HepG2 (cell line): Measurements from ENCODE around the gene CNR2. TPM values are rescaled to one million over a fixed set of nuclear protein-coding genes. Genes with fewer than 3 reads are reported as not detected.

Experiments
- GFI1 ChIP-seq: sonication (generic); formaldehyde crosslinking; IDR thresholded peaks from 2 replicates; pipeline ENCODE4 v1.5.0; 2020; ENCODE audit warnings: missing genetic modification reagents, mild to moderate bottlenecking, borderline replicate concordance
- MTA1 ChIP-seq: sonication (generic); formaldehyde crosslinking; IDR thresholded peaks from 2 replicates; pipeline ENCODE4 v1.4.0; 2020; ENCODE audit warnings: missing genetic modification reagents, mild to moderate bottlenecking, borderline replicate concordance
- NFIB ChIP-seq: sonication (generic); formaldehyde crosslinking; IDR thresholded peaks from 2 replicates; pipeline ENCODE4 v1.9.0; 2021; ENCODE audit warnings: missing genetic modification reagents, mild to moderate bottlenecking, borderline replicate concordance
- PLRG1 ChIP-seq: fragments of 450-650 bp; conservative IDR thresholded peaks from 2 replicates; pipeline ENCODE4 v1.6.1; 2016
- POGZ ChIP-seq: sonication (generic); formaldehyde crosslinking; IDR thresholded peaks from 2 replicates; pipeline ENCODE4 v1.4.0; 2020; ENCODE audit warnings: mild to moderate bottlenecking, missing genetic modification reagents
- SOX5 ChIP-seq: IDR thresholded peaks from 2 replicates; pipeline ENCODE4 v1.6.1; 2016; ENCODE audit warnings: borderline replicate concordance
- TBP ChIP-seq: sonication (generic); formaldehyde crosslinking; IDR thresholded peaks from 2 replicates; pipeline ENCODE4 v1.5.0; 2020; ENCODE audit warnings: missing genetic modification reagents
- TCF12 ChIP-seq, 2 experiments: fragments of 450-650 bp in 1 of 2; sonication (generic) in 1 of 2; formaldehyde crosslinking in 1 of 2; IDR thresholded peaks; 2 replicates each; pipeline versions ENCODE4 v1.6.1 to v1.8.0; 2017 to 2022; ENCODE audit warnings: antibody characterized with exemption in 1 of 2, mild to moderate bottlenecking in 1 of 2, missing genetic modification reagents in 1 of 2, moderate library complexity in 1 of 2
- TMF1 ChIP-seq: sonication (generic); formaldehyde crosslinking; IDR thresholded peaks from 2 replicates; pipeline ENCODE4 v1.8.1; 2022; ENCODE audit warnings: low read depth, missing genetic modification reagents
- YEATS4 ChIP-seq: sonication (generic); formaldehyde crosslinking; IDR thresholded peaks from 2 replicates; pipeline ENCODE4 v1.4.0; 2020; ENCODE audit warnings: missing genetic modification reagents, borderline replicate concordance
- ZFAT ChIP-seq: sonication (generic); formaldehyde crosslinking; conservative IDR thresholded peaks from 2 replicates; pipeline ENCODE4 v1.8.1; 2023; ENCODE audit warnings: missing genetic modification reagents, inconsistent platforms
- ZNF567 ChIP-seq: sonication (generic); formaldehyde crosslinking; IDR thresholded peaks from 2 replicates; pipeline ENCODE4 v1.8.1; 2023; ENCODE audit warnings: mild to moderate bottlenecking, missing genetic modification reagents, borderline replicate concordance
- ZNF619 ChIP-seq: sonication (generic); formaldehyde crosslinking; IDR thresholded peaks from 2 replicates; pipeline ENCODE4 v1.4.0; 2020; ENCODE audit warnings: mild to moderate bottlenecking, missing genetic modification reagents
- ZNF766 ChIP-seq: sonication (generic); formaldehyde crosslinking; IDR thresholded peaks from 2 replicates; pipeline ENCODE4 v1.5.0; 2020; ENCODE audit warnings: missing genetic modification reagents, borderline replicate concordance
- polyA plus RNA-seq, 8 experiments: library from polyadenylated mRNA; depleted of rRNA in 3 of 8; stranded (reverse) in 7 of 8; unstranded in 1 of 8; fragments of >200 nt; fragmentation: Illumina TruSeq in 4 of 8; extraction: Trizol in 4 of 8; gene quantifications; 2 replicates each; pipeline versions ENCODE4 v1.2.1 to v1.2.3, GENCODE V29; 2011 to 2016; ENCODE audit warnings: low read depth in 4 of 8, missing spikeins in 1 of 8, mixed read lengths in 1 of 8; ENCODE audit not compliant: insufficient read depth in 1 of 8
- total RNA-seq, 5 experiments: library from RNA; depleted of rRNA; stranded (reverse); fragments of >200 nt; fragmentation: Illumina TruSeq; extraction: Trizol; gene quantifications; 2 replicates each; pipeline ENCODE4 v1.2.3, GENCODE V29; 2016; ENCODE audit warnings: low read depth in 1 of 5
- TF ChIP-seq, protein P1 (sequence below): sonication (generic); formaldehyde crosslinking; IDR thresholded peaks from 2 replicates; pipeline ENCODE4 v1.9.0; 2021; ENCODE audit warnings: missing genetic modification reagents, borderline replicate concordance
- TF ChIP-seq, protein P2 (sequence below): sonication (generic); formaldehyde crosslinking; IDR thresholded peaks from 2 replicates; pipeline ENCODE4 v1.5.0; 2020; ENCODE audit warnings: missing genetic modification reagents, mild to moderate bottlenecking, borderline replicate concordance
- TF ChIP-seq, protein P3 (sequence below): sonication (generic); formaldehyde crosslinking; IDR thresholded peaks from 2 replicates; pipeline ENCODE4 v1.9.0; 2021; ENCODE audit warnings: missing genetic modification reagents, borderline replicate concordance
- TF ChIP-seq, protein P4 (sequence below): sonication (generic); formaldehyde crosslinking; IDR thresholded peaks from 2 replicates; pipeline ENCODE4 v1.4.0; 2020; ENCODE audit warnings: mild to moderate bottlenecking, low read depth, missing genetic modification reagents
- TF ChIP-seq, protein P5 (sequence below): IDR thresholded peaks from 2 replicates; pipeline ENCODE4 v1.6.1; 2012; ENCODE audit warnings: low read length, improper control_type of control experiment

CNR2 gene
- total and polyA plus RNA-seq, 2 of the 13 experiments (the other 11 are each of a cell fraction or from before 2014, with no cell fraction given) = not detected

DNA sequence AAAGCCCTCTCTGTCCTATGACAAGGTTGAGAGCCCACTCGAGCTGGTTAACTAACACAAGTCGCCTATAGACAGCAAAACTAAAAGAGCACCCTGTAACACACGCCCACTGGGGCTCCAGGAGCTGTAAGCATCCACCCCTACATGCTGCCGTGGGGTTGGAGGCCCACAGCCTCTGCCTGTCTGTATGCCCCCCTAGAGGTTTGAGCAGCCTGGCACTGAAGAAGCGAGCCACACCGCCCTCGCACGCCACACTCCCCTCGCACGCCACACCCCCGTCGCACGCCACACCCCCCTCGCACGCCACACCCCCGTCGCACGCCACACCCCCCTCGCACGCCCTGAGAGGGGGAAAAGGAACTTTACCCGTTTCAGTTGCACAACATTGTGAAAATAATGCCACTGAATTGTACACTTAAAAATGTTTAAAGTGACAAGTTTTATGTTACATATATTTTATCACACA lies 74.7 kb downstream of the CNR2 start (continued):
- TF ChIP-seq, protein P1, sequence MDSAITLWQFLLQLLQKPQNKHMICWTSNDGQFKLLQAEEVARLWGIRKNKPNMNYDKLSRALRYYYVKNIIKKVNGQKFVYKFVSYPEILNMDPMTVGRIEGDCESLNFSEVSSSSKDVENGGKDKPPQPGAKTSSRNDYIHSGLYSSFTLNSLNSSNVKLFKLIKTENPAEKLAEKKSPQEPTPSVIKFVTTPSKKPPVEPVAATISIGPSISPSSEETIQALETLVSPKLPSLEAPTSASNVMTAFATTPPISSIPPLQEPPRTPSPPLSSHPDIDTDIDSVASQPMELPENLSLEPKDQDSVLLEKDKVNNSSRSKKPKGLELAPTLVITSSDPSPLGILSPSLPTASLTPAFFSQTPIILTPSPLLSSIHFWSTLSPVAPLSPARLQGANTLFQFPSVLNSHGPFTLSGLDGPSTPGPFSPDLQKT (CRISPR knock-in tag) = no peak
- TF ChIP-seq, protein P2, sequence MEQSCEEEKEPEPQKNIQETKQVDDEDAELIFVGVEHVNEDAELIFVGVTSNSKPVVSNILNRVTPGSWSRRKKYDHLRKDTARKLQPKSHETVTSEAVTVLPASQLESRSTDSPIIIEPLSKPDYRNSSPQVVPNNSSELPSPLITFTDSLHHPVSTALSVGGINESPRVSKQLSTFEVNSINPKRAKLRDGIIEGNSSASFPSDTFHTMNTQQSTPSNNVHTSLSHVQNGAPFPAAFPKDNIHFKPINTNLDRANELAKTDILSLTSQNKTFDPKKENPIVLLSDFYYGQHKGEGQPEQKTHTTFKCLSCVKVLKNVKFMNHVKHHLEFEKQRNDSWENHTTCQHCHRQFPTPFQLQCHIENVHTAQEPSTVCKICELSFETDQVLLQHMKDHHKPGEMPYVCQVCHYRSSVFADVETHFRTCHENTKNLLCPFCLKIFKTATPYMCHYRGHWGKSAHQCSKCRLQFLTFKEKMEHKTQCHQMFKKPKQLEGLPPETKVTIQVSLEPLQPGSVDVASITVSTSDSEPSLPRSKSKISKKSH (CRISPR knock-in tag) = no peak
- TF ChIP-seq ZFAT (no peak), TCF12 (IDR thresholded peaks at IDR 0.05) (no peak), TCF12 (CRISPR knock-in tag; IDR thresholded peaks at IDR 0.05) (no peak), PLRG1 (no peak), ZNF567 (CRISPR knock-in tag) (no peak), MTA1 (no peak), POGZ (no peak), ZNF766 (CRISPR knock-in tag) (no peak), TMF1 (no peak), ZNF619 (CRISPR knock-in tag) (no peak), YEATS4 (CRISPR knock-in tag) (no peak), TBP (no peak), SOX5 (no peak), GFI1 (CRISPR knock-in tag) (no peak), NFIB (CRISPR knock-in tag) (no peak)
- TF ChIP-seq, protein P3, sequence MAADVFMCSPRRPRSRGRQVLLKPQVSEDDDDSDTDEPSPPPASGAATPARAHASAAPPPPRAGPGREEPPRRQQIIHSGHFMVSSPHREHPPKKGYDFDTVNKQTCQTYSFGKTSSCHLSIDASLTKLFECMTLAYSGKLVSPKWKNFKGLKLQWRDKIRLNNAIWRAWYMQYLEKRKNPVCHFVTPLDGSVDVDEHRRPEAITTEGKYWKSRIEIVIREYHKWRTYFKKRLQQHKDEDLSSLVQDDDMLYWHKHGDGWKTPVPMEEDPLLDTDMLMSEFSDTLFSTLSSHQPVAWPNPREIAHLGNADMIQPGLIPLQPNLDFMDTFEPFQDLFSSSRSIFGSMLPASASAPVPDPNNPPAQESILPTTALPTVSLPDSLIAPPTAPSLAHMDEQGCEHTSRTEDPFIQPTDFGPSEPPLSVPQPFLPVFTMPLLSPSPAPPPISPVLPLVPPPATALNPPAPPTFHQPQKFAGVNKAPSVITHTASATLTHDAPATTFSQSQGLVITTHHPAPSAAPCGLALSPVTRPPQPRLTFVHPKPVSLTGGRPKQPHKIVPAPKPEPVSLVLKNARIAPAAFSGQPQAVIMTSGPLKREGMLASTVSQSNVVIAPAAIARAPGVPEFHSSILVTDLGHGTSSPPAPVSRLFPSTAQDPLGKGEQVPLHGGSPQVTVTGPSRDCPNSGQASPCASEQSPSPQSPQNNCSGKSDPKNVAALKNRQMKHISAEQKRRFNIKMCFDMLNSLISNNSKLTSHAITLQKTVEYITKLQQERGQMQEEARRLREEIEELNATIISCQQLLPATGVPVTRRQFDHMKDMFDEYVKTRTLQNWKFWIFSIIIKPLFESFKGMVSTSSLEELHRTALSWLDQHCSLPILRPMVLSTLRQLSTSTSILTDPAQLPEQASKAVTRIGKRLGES = no peak
- TF ChIP-seq, protein P4, sequence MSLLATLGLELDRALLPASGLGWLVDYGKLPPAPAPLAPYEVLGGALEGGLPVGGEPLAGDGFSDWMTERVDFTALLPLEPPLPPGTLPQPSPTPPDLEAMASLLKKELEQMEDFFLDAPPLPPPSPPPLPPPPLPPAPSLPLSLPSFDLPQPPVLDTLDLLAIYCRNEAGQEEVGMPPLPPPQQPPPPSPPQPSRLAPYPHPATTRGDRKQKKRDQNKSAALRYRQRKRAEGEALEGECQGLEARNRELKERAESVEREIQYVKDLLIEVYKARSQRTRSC (CRISPR knock-in tag) = no peak
- TF ChIP-seq, protein P5, sequence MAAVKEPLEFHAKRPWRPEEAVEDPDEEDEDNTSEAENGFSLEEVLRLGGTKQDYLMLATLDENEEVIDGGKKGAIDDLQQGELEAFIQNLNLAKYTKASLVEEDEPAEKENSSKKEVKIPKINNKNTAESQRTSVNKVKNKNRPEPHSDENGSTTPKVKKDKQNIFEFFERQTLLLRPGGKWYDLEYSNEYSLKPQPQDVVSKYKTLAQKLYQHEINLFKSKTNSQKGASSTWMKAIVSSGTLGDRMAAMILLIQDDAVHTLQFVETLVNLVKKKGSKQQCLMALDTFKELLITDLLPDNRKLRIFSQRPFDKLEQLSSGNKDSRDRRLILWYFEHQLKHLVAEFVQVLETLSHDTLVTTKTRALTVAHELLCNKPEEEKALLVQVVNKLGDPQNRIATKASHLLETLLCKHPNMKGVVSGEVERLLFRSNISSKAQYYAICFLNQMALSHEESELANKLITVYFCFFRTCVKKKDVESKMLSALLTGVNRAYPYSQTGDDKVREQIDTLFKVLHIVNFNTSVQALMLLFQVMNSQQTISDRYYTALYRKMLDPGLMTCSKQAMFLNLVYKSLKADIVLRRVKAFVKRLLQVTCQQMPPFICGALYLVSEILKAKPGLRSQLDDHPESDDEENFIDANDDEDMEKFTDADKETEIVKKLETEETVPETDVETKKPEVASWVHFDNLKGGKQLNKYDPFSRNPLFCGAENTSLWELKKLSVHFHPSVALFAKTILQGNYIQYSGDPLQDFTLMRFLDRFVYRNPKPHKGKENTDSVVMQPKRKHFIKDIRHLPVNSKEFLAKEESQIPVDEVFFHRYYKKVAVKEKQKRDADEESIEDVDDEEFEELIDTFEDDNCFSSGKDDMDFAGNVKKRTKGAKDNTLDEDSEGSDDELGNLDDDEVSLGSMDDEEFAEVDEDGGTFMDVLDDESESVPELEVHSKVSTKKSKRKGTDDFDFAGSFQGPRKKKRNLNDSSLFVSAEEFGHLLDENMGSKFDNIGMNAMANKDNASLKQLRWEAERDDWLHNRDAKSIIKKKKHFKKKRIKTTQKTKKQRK = no peak
